HEK293T (cell line): Measurements from ENCODE around the gene KRTAP12-2.

Source experiments
- CTCF ChIA-PET: fragments of 350-600 bp; formaldehyde crosslinking; extraction: SDS; loops from one replicate; lab custom pipeline; 2021; ENCODE audit warnings: antibody characterized with exemption, inconsistent platforms; lab: Yijun Ruan, JAX
- POLR2A ChIA-PET: fragments of 350-600 bp; formaldehyde crosslinking; extraction: SDS; loops from one replicate; lab custom pipeline; 2020; ENCODE audit warnings: antibody characterized with exemption, inconsistent platforms; lab: Yijun Ruan, JAX
- DNase-seq: peaks from one replicate; pipeline ENCODE4 v3.0.0; 2012; ENCODE audit warnings: mixed read lengths; ENCODE audit errors: extremely low spot score
- ARNT ChIP-seq: fragments of 450-650 bp; IDR thresholded peaks from 2 replicates; pipeline ENCODE4 v1.6.1; 2017; ENCODE audit warnings: mild to moderate bottlenecking
- BHLHE40 ChIP-seq: fragments of 450-650 bp; IDR thresholded peaks from 2 replicates; pipeline ENCODE4 v1.6.1; 2016; ENCODE audit warnings: mild to moderate bottlenecking, moderate library complexity, borderline replicate concordance
- CTBP1 ChIP-seq: fragments of 450-650 bp; IDR thresholded peaks from 2 replicates; pipeline ENCODE4 v1.6.1; 2016; ENCODE audit warnings: borderline replicate concordance
- ELF4 ChIP-seq: fragments of 450-650 bp; IDR thresholded peaks from 2 replicates; pipeline ENCODE4 v1.6.1; 2017; ENCODE audit warnings: antibody characterized with exemption
- FOXA1 ChIP-seq: fragments of 450-650 bp; IDR thresholded peaks from 2 replicates; pipeline ENCODE4 v1.6.1; 2016; ENCODE audit warnings: mild to moderate bottlenecking
- FOXK2 ChIP-seq: fragments of 450-650 bp; IDR thresholded peaks from 2 replicates; pipeline ENCODE4 v1.6.1; 2016; ENCODE audit warnings: mild to moderate bottlenecking
- FOXM1 ChIP-seq: fragments of 450-650 bp; IDR thresholded peaks from 2 replicates; pipeline ENCODE4 v1.6.1; 2017; ENCODE audit warnings: mild to moderate bottlenecking, borderline replicate concordance
- HDGF ChIP-seq: fragments of 450-650 bp; IDR thresholded peaks from 2 replicates; pipeline ENCODE4 v1.6.1; 2017; ENCODE audit warnings: antibody characterized with exemption, borderline replicate concordance
- L3MBTL2 ChIP-seq: fragments of 450-650 bp; conservative IDR thresholded peaks from 2 replicates; pipeline ENCODE4 v1.6.1; 2016; ENCODE audit warnings: mild to moderate bottlenecking
- LEF1 ChIP-seq: fragments of 450-650 bp; IDR thresholded peaks from 2 replicates; pipeline ENCODE4 v1.6.1; 2017; ENCODE audit warnings: mild to moderate bottlenecking, borderline replicate concordance
- NFRKB ChIP-seq: fragments of 450-650 bp; IDR thresholded peaks from 2 replicates; pipeline ENCODE4 v1.6.1; 2016; ENCODE audit warnings: mild to moderate bottlenecking, moderate library complexity
- PKNOX1 ChIP-seq: fragments of 450-650 bp; IDR thresholded peaks from 2 replicates; pipeline ENCODE4 v1.6.1; 2016
- SP1 ChIP-seq: fragments of 450-650 bp; IDR thresholded peaks from 2 replicates; pipeline ENCODE4 v1.6.1; 2017
- SUZ12 ChIP-seq: fragments of 450-650 bp; IDR thresholded peaks from 2 replicates; pipeline ENCODE4 v1.6.1; 2016; ENCODE audit warnings: mild to moderate bottlenecking
- TARDBP ChIP-seq: fragments of 450-650 bp; IDR thresholded peaks from 2 replicates; pipeline ENCODE4 v1.6.1; 2016
- ZNF384 ChIP-seq: fragments of 450-650 bp; IDR thresholded peaks from 2 replicates; pipeline ENCODE4 v1.6.1; 2016

KRTAP12-2 gene

GRCh38 chr21:44657635-44658540 lies 8.8 kb downstream of the KRTAP12-2 start, which contains the start of gene KRTAP12-3:
Gene KRTAP12-3 (plus strand): TSS chr21:44657932. CDS start chr21:44657980, 48 bp downstream.
- DNase-seq: no peak
- ChIA-PET POLR2A (no interaction called here), CTCF (interaction anchor here (0.7 kb wide), 1 partner anchor 152 kb away, joined by 3 read pairs; no protein-coding TSS in a partner anchor)
- no peak for TF ChIP-seq ZNF384
- no peak for TF ChIP-seq ARNT

GRCh38 chr21:44656868-44657267 lies 9.9 kb downstream of the KRTAP12-2 start:
- TF ChIP-seq FOXM1 (no peak), HDGF (no peak), CTBP1 (no peak), TARDBP (no peak), NFRKB (no peak), PKNOX1 (no peak), ELF4 (no peak), SP1 (no peak), L3MBTL2 (no peak), SUZ12 (no peak), ARNT (no peak), BHLHE40 (no peak), FOXA1 (no peak), FOXK2 (no peak), ZNF384 (no peak), LEF1 (no peak)
- ChIA-PET POLR2A (no interaction called here), CTCF (no interaction called here)
- DNase-seq: no peak

- no peak for DNase-seq
- POLR2A ChIA-PET: no interaction called here
- TF ChIP-seq ZNF384: no peak
- TF ChIP-seq BHLHE40: no peak
- TF ChIP-seq ARNT: no peak
- no peak for TF ChIP-seq PKNOX1
- no peak for TF ChIP-seq SP1
- no peak for TF ChIP-seq L3MBTL2
- no peak for TF ChIP-seq FOXK2
- TF ChIP-seq LEF1: no peak
- CTCF ChIA-PET: no interaction called here
Measured at GRCh38 chr21:44654576-44655175, 12.1 kb downstream of the KRTAP12-2 start, which contains the start of gene KRTAP12-4. Gene KRTAP12-4 (minus strand): TSS chr21:44654659. CDS start chr21:44654614, 45 bp downstream.

- DNase-seq: no peak
- POLR2A ChIA-PET: no interaction called here
- CTCF ChIA-PET: no interaction called here
- no peak for TF ChIP-seq TARDBP
- no peak for TF ChIP-seq FOXM1
Measured at GRCh38 chr21:44653656-44654575, 12.8 kb downstream of the KRTAP12-2 start.

- ChIA-PET POLR2A (no interaction called here), CTCF (no interaction called here)
Measured at GRCh38 chr21:44653123-44653522, 13.6 kb downstream of the KRTAP12-2 start.

GRCh38 chr21:44650973-44651675 lies 15.6 kb downstream of the KRTAP12-2 start:
- no peak for DNase-seq
- ChIA-PET CTCF (no interaction called here), POLR2A (no interaction called here)
- TF ChIP-seq LEF1 (no peak), FOXA1 (no peak), FOXM1 (no peak), NFRKB (no peak), BHLHE40 (no peak), ZNF384 (no peak), ELF4 (no peak), FOXK2 (no peak), SP1 (no peak), ARNT (no peak), TARDBP (no peak), L3MBTL2 (no peak), HDGF (no peak), SUZ12 (no peak), PKNOX1 (no peak), CTBP1 (no peak)

More at GRCh38 chr21:44653123-44653522, 13.6 kb downstream of the KRTAP12-2 start:
- DNase-seq: no peak
- TF ChIP-seq FOXA1 (no peak), BHLHE40 (no peak), SP1 (no peak), L3MBTL2 (peak; percentile 47), LEF1 (no peak)
